ENCODE measurements around the gene KPNA1.
"Not testable (repeated sequence)": the region's sequence is repeated elsewhere in the genome, so short reads cannot be mapped to it uniquely, and the experiment has no call there.

- TF ChIP-seq EZH2phosphoT487 (IDR thresholded peaks at IDR 0.05; ENCODE audit: insufficient read depth, low read depth); EZH2 (IDR thresholded peaks at IDR 0.05; ENCODE audit: insufficient read depth, poor library complexity, severe bottlenecking): not testable (repeated sequence)
Observed at GRCh38 chr3:122444491-122444887, 70.2 kb downstream of the KPNA1 start.

All from GM23248 (cell line).